K562 (cell line): ENCODE results near the gene CDK5R2. TPM values are rescaled to one million over a fixed set of nuclear protein-coding genes. Genes with fewer than 3 reads are reported as not detected.

Experiments
- ARID2 ChIP-seq: fragments of 450-650 bp; IDR thresholded peaks from 2 replicates; pipeline ENCODE4 v1.6.1; 2017; ENCODE audit warnings: antibody characterized with exemption, mild to moderate bottlenecking
- CEBPB ChIP-seq: fragments of 450-650 bp; IDR thresholded peaks from 2 replicates; pipeline ENCODE4 v1.6.1; 2016; ENCODE audit warnings: missing genetic modification characterization, missing compliant biosample characterization
- CREB1 ChIP-seq, 2 experiments: sonication (generic) in 1 of 2; formaldehyde crosslinking in 1 of 2; IDR thresholded peaks; 2 replicates each; pipeline versions ENCODE4 v1.6.1 to v1.8.0; 2012 to 2022; ENCODE audit warnings: inconsistent platforms in 1 of 2, mild to moderate bottlenecking in 1 of 2, missing genetic modification reagents in 1 of 2, moderate library complexity in 1 of 2
- GABPB1 ChIP-seq: sonication (generic); formaldehyde crosslinking; IDR thresholded peaks from 2 replicates; pipeline ENCODE4 v1.8.0; 2022; ENCODE audit warnings: mild to moderate bottlenecking, missing genetic modification reagents
- HCFC1 ChIP-seq: IDR thresholded peaks from 2 replicates; pipeline ENCODE4 v1.6.1; 2012; ENCODE audit warnings: low read depth, low read length, improper control_type of control experiment
- MAZ ChIP-seq, 2 experiments: fragments of 450-650 bp in 1 of 2; sonication (generic) in 1 of 2; formaldehyde crosslinking; IDR thresholded peaks in 1 of 2; conservative IDR thresholded peaks in 1 of 2; 2 replicates each; pipeline versions ENCODE4 v1.4.0 to v1.5.0; 2020; ENCODE audit warnings: mild to moderate bottlenecking in 1 of 2, missing genetic modification reagents in 1 of 2
- NR3C1 ChIP-seq: sonication (generic); formaldehyde crosslinking; IDR thresholded peaks from 2 replicates; pipeline ENCODE4 v1.8.1; 2022; ENCODE audit warnings: missing genetic modification reagents
- PHTF2 ChIP-seq: fragments of 250-450 bp; sonication (Bioruptor Pico); IDR thresholded peaks from 2 replicates; pipeline ENCODE4 v1.5.0; 2021; ENCODE audit warnings: mild to moderate bottlenecking
- POLR2AphosphoS5 ChIP-seq: IDR thresholded peaks from 2 replicates; pipeline ENCODE4 v1.6.1; 2011; ENCODE audit warnings: mild to moderate bottlenecking, low read depth, low read length, moderate library complexity; ENCODE audit not compliant: control insufficient read depth, insufficient read depth
- TAF7 ChIP-seq: fragments of 450-650 bp; IDR thresholded peaks from 2 replicates; pipeline ENCODE4 v1.6.1; 2016; ENCODE audit warnings: missing genetic modification characterization, missing compliant biosample characterization
- TAF9B ChIP-seq: fragments of 450-650 bp; IDR thresholded peaks from 2 replicates; pipeline ENCODE4 v1.6.1; 2018; ENCODE audit warnings: mild to moderate bottlenecking; ENCODE audit not compliant: partially characterized antibody
- ZC3H11A ChIP-seq: IDR thresholded peaks from 2 replicates; pipeline ENCODE4 v1.6.1; 2012; ENCODE audit warnings: low read depth, low read length, improper control_type of control experiment
- ZFP36 ChIP-seq: fragments of 150-350 bp; IDR thresholded peaks from 2 replicates; pipeline ENCODE4 v1.6.1; 2018; ENCODE audit warnings: low read length, low read depth; ENCODE audit not compliant: partially characterized antibody
- ZFX ChIP-seq: sonication (generic); formaldehyde crosslinking; IDR thresholded peaks from 2 replicates; pipeline ENCODE4 v1.8.0; 2022; ENCODE audit warnings: mild to moderate bottlenecking, missing genetic modification reagents, moderate library complexity
- ZNF133 ChIP-seq: fragments of 250-450 bp; sonication (Bioruptor Pico); IDR thresholded peaks from 2 replicates; pipeline ENCODE4 v1.4.0; 2020; ENCODE audit warnings: mild to moderate bottlenecking
- ZNF217 ChIP-seq: sonication (generic); formaldehyde crosslinking; IDR thresholded peaks from 2 replicates; pipeline ENCODE4 v1.8.0; 2022; ENCODE audit warnings: mild to moderate bottlenecking, missing genetic modification reagents
- ZNF57 ChIP-seq: fragments of 450-650 bp; formaldehyde crosslinking; IDR thresholded peaks from 2 replicates; pipeline ENCODE4 v1.4.0; 2020; ENCODE audit warnings: mild to moderate bottlenecking, moderate library complexity
- ZNF707 ChIP-seq: fragments of 250-450 bp; sonication (Bioruptor Pico); conservative IDR thresholded peaks from 2 replicates; pipeline ENCODE4 v1.8.0; 2022; ENCODE audit warnings: inconsistent platforms, mild to moderate bottlenecking, moderate library complexity
- polyA plus RNA-seq, 8 experiments: library from polyadenylated mRNA; depleted of rRNA in 4 of 8; stranded (reverse) in 5 of 8; unstranded in 3 of 8; fragments of >200 nt; fragmentation: Nextera tagmentation in 2 of 8; fragmentation: Illumina TruSeq in 1 of 8; extraction: Ambion mirVana in 2 of 8; extraction: Trizol in 1 of 8; gene quantifications; 2 replicates each; pipeline versions ENCODE4 v1.2.1 to v1.2.3, GENCODE V29; 2011 to 2014; ENCODE audit warnings: inconsistent platforms in 1 of 8, missing spikeins in 1 of 8
- total RNA-seq, 7 experiments: library from RNA; depleted of rRNA in 6 of 7; stranded (reverse); fragments of >200 nt in 6 of 7; fragmentation: Illumina TruSeq in 2 of 7; extraction: Trizol in 2 of 7; gene quantifications; 2 replicates each; pipeline versions ENCODE4 v1.2.1 to v1.2.3, GENCODE V29; 2011 to 2021; ENCODE audit warnings: low replicate concordance in 1 of 7
- TF ChIP-seq, protein P1 (sequence below): fragments of 450-650 bp; IDR thresholded peaks from 2 replicates; pipeline ENCODE4 v1.6.1; 2016; ENCODE audit warnings: missing biosample characterization, missing genetic modification characterization
- TF ChIP-seq, protein P2 (sequence below): fragments of 450-650 bp; formaldehyde crosslinking; conservative IDR thresholded peaks from 2 replicates; pipeline ENCODE4 v1.4.0; 2022; ENCODE audit warnings: mild to moderate bottlenecking, missing genetic modification characterization
- TF ChIP-seq, protein P3 (sequence below): sonication (generic); formaldehyde crosslinking; IDR thresholded peaks from 2 replicates; pipeline ENCODE4 v1.8.1; 2023; ENCODE audit warnings: mild to moderate bottlenecking, missing genetic modification reagents
- TF ChIP-seq, protein P4 (sequence below), 3 experiments: IDR thresholded peaks in 2 of 3; conservative IDR thresholded peaks in 1 of 3; 2 replicates each; pipeline ENCODE4 v1.5.1; 2011 to 2012; ENCODE audit warnings: low read length in 3 of 3, mild to moderate bottlenecking in 3 of 3, control low read depth in 2 of 3, improper control_type of control experiment in 1 of 3, inconsistent platforms in 1 of 3, low read depth in 1 of 3, mixed read lengths in 1 of 3, moderate library complexity in 1 of 3; ENCODE audit not compliant: insufficient read depth in 2 of 3

Gene CDK5R2
- total and polyA plus RNA-seq, 9 of the 15 experiments (the other 6 are each of a cell fraction or from before 2014, with no cell fraction given), result 0.09 TPM; not detected in 8

DNA sequence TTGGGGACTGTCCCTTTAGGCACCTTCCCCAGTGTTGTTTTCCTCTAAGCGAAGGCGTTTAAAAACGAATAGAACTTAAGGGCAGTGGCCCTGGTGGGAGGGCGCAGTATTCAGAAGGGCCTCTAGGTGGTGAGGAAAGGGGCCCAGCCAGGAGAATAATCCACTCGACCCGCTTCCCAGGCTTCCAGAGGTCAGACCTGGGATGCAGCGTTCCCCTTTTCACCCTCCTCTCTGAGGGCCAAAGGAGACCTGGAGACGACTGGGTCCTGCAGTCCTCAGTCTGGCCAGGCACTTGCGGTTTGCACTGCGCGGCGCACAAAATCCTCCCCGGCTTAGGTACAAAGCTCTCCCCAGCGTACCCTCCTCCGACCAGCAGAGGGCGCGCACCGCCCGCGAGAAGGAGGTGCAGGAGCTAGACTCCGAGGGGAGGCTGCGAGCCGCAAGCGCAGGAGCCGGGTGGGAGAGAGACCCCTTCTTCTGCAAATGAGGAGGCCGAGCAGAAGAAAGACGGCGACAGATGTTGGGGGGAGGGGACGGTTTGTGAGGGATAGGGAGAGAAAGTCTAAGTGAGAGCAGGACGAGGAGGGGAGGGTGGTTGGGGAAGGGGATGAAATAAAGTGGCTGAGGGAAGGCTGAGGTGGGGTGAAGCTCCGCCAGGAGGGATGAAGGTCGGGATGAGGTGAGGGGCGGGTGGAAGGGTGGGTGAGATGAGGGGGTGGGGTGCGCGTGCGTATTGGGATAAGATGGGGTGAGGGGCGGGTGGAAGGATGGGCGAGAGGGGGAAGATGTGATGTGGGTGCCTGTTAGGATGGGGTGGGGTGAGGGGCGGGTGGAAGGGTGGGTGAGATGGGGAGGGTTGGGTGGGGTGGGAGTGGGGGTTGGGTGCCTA, 20.6 kb downstream of the CDK5R2 start (continued):
- peak in 1 of 2 experiments; percentile 80; a peak in 2 of 4 replicates for TF ChIP-seq MAZ (CRISPR knock-in tag; conservative IDR thresholded peaks at IDR 0.05 in 1 of 2, IDR thresholded peaks at IDR 0.05 in 1 of 2)
- no peak for TF ChIP-seq POLR2AphosphoS5
- TF ChIP-seq CREB1 (IDR thresholded peaks at IDR 0.05), result no peak
- peak; percentile 34; the same call in 1 of the 2 replicates for TF ChIP-seq CREB1 (CRISPR knock-in tag; IDR thresholded peaks at IDR 0.05)
- TF ChIP-seq, protein P1, sequence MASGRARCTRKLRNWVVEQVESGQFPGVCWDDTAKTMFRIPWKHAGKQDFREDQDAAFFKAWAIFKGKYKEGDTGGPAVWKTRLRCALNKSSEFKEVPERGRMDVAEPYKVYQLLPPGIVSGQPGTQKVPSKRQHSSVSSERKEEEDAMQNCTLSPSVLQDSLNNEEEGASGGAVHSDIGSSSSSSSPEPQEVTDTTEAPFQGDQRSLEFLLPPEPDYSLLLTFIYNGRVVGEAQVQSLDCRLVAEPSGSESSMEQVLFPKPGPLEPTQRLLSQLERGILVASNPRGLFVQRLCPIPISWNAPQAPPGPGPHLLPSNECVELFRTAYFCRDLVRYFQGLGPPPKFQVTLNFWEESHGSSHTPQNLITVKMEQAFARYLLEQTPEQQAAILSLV (tag), result no peak
- no peak for TF ChIP-seq HCFC1
- no peak for TF ChIP-seq TAF9B
- TF ChIP-seq TAF7 (tag), result no peak
- no peak for TF ChIP-seq CEBPB (tag)
- no peak for TF ChIP-seq ZFP36
- TF ChIP-seq ZNF133, result no peak
- no peak for TF ChIP-seq ZNF707 (CRISPR knock-in tag)
- TF ChIP-seq ZNF217 (CRISPR knock-in tag), result no peak
- TF ChIP-seq, protein P2, sequence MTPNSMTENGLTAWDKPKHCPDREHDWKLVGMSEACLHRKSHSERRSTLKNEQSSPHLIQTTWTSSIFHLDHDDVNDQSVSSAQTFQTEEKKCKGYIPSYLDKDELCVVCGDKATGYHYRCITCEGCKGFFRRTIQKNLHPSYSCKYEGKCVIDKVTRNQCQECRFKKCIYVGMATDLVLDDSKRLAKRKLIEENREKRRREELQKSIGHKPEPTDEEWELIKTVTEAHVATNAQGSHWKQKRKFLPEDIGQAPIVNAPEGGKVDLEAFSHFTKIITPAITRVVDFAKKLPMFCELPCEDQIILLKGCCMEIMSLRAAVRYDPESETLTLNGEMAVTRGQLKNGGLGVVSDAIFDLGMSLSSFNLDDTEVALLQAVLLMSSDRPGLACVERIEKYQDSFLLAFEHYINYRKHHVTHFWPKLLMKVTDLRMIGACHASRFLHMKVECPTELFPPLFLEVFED (CRISPR knock-in tag), result no peak
- 0 out of 2 replicates have a peak, but pooled peaks have one; percentile 23 for TF ChIP-seq ARID2
- TF ChIP-seq NR3C1, result no peak
- 0 out of 2 replicates have a peak, but pooled peaks have one; percentile 23 for TF ChIP-seq ZFX (CRISPR knock-in tag)
- peak; percentile 56; the same call in 1 of the 2 replicates for TF ChIP-seq GABPB1 (CRISPR knock-in tag)
- TF ChIP-seq ZC3H11A, result no peak
- TF ChIP-seq, protein P3, sequence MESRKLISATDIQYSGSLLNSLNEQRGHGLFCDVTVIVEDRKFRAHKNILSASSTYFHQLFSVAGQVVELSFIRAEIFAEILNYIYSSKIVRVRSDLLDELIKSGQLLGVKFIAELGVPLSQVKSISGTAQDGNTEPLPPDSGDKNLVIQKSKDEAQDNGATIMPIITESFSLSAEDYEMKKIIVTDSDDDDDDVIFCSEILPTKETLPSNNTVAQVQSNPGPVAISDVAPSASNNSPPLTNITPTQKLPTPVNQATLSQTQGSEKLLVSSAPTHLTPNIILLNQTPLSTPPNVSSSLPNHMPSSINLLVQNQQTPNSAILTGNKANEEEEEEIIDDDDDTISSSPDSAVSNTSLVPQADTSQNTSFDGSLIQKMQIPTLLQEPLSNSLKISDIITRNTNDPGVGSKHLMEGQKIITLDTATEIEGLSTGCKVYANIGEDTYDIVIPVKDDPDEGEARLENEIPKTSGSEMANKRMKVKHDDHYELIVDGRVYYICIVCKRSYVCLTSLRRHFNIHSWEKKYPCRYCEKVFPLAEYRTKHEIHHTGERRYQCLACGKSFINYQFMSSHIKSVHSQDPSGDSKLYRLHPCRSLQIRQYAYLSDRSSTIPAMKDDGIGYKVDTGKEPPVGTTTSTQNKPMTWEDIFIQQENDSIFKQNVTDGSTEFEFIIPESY (CRISPR knock-in tag), result peak; percentile 55
- TF ChIP-seq ZNF57 (CRISPR knock-in tag), result no peak
- TF ChIP-seq, protein P4, sequence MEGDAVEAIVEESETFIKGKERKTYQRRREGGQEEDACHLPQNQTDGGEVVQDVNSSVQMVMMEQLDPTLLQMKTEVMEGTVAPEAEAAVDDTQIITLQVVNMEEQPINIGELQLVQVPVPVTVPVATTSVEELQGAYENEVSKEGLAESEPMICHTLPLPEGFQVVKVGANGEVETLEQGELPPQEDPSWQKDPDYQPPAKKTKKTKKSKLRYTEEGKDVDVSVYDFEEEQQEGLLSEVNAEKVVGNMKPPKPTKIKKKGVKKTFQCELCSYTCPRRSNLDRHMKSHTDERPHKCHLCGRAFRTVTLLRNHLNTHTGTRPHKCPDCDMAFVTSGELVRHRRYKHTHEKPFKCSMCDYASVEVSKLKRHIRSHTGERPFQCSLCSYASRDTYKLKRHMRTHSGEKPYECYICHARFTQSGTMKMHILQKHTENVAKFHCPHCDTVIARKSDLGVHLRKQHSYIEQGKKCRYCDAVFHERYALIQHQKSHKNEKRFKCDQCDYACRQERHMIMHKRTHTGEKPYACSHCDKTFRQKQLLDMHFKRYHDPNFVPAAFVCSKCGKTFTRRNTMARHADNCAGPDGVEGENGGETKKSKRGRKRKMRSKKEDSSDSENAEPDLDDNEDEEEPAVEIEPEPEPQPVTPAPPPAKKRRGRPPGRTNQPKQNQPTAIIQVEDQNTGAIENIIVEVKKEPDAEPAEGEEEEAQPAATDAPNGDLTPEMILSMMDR (IDR thresholded peaks at IDR 0.05 in 2 of 3, conservative IDR thresholded peaks at IDR 0.05 in 1 of 3; ENCODE audit: insufficient read depth in 2 of 3, low read depth in 1 of 3, low read length in 3 of 3), result peak; percentile 72 to 92 (median 91)
- TF ChIP-seq PHTF2 (CRISPR knock-in tag), result no peak
